Spleen (tissue), 7 donors: ENCODE results near the gene DTWD1.

ENCODE experiments used
- POLR2A ChIP-seq, 3 donors: fragments of 450-650 bp; IDR thresholded peaks; one replicate each; pipeline ENCODE4 v1.5.1; 2017; ENCODE audit warnings: antibody characterized with exemption in 3 of 3, mild to moderate bottlenecking in 1 of 3
- POLR2AphosphoS5 ChIP-seq, 3 donors: sonication (generic); formaldehyde crosslinking; IDR thresholded peaks; one replicate each; pipeline ENCODE4 v1.5.1; 2017; ENCODE audit warnings: antibody characterized with exemption in 3 of 3
- TF ChIP-seq, protein P1 (sequence below), 11 experiments: fragments of 200-600 bp in 7 of 11; fragments of 450-650 bp in 4 of 11; sonication (generic) in 4 of 11; IDR thresholded peaks in 8 of 11; conservative IDR thresholded peaks in 3 of 11; 1 replicate in 7 of 11; 2 replicates in 4 of 11; pipeline versions ENCODE4 v1.4.0 to v1.8.0; 2016 to 2021; ENCODE audit warnings: antibody characterized with exemption in 11 of 11, inconsistent platforms in 4 of 11, mild to moderate bottlenecking in 1 of 11
- donor health status: DM: no; HTN: no; CAD: no; lungs with moderate emphysema.
- donor health status: DM: no; HTN: no; CAD: no.
- donor health status: DM: no; HTN: no; CAD: no.

DNA sequence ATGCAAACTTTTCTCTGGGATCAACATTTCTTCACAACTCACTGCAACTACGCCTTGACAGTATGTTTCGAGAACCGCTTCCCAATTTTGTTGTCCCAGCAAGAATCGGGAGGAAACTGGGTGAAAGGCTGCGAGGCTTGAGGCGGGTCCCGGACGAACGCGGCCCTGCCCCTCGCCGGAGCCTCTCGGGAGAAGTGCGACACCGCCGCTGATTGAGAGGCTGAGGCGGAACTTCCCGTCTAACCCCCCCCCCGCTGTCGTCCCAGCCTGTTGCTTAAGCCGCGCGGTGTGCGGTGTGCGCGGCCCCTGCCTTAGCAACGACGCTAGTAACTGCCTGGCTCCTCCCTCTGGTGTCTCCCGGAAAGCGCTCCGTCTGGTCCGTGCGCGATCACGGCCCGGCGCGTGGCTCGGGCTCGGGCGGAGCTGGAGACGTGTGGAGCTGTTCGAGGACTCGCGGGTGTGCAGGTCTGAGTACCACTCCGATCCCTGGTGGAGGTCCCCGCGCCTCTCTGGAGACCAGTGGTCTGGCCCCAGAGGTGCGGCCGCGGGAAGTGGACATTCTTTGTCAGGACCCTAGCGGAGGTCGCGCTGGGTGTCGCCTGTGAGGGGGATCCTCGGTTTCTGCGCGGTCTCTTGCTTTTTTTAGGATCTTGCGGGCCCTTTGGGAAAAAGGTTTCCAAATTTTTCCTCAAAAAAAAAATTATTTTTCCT is at the start of gene DTWD1, which contains the start of gene FAM227B:
- TF ChIP-seq, protein P1, sequence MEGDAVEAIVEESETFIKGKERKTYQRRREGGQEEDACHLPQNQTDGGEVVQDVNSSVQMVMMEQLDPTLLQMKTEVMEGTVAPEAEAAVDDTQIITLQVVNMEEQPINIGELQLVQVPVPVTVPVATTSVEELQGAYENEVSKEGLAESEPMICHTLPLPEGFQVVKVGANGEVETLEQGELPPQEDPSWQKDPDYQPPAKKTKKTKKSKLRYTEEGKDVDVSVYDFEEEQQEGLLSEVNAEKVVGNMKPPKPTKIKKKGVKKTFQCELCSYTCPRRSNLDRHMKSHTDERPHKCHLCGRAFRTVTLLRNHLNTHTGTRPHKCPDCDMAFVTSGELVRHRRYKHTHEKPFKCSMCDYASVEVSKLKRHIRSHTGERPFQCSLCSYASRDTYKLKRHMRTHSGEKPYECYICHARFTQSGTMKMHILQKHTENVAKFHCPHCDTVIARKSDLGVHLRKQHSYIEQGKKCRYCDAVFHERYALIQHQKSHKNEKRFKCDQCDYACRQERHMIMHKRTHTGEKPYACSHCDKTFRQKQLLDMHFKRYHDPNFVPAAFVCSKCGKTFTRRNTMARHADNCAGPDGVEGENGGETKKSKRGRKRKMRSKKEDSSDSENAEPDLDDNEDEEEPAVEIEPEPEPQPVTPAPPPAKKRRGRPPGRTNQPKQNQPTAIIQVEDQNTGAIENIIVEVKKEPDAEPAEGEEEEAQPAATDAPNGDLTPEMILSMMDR (IDR thresholded peaks at IDR 0.05 in 8 of 11, conservative IDR thresholded peaks at IDR 0.05 in 3 of 11): peak in 4 of 11 experiments; percentile 7 to 40 (median 20)
- TF ChIP-seq POLR2AphosphoS5 (IDR thresholded peaks at IDR 0.05): peak; percentile 98 to 99 (median 98)
- TF ChIP-seq POLR2A (IDR thresholded peaks at IDR 0.05): peak; percentile 6 to 83 (median 64)
